ENCODE results near the gene PRKCE. TPM values are rescaled to one million over a fixed set of nuclear protein-coding genes. Genes with fewer than 3 reads are reported as not detected.

PRKCE gene
- total RNA-seq, 4 donors from 2014 or later = 10.9 to 19.6 (median 14.9) TPM

GRCh38 chr2:46130511-46130910 lies 479.0 kb downstream of the PRKCE start:
- no peak for TF ChIP-seq CTCF (IDR thresholded peaks at IDR 0.05; ENCODE audit: low read depth)

- TF ChIP-seq CTCF (IDR thresholded peaks at IDR 0.05; ENCODE audit: low read depth) = no peak
Measured at GRCh38 chr2:46132996-46133395, 481.5 kb downstream of the PRKCE start.

GRCh38 chr2:46134531-46135227 lies 483.2 kb downstream of the PRKCE start:
- TF ChIP-seq CTCF (IDR thresholded peaks at IDR 0.05; ENCODE audit: low read depth) = no peak

DNA sequence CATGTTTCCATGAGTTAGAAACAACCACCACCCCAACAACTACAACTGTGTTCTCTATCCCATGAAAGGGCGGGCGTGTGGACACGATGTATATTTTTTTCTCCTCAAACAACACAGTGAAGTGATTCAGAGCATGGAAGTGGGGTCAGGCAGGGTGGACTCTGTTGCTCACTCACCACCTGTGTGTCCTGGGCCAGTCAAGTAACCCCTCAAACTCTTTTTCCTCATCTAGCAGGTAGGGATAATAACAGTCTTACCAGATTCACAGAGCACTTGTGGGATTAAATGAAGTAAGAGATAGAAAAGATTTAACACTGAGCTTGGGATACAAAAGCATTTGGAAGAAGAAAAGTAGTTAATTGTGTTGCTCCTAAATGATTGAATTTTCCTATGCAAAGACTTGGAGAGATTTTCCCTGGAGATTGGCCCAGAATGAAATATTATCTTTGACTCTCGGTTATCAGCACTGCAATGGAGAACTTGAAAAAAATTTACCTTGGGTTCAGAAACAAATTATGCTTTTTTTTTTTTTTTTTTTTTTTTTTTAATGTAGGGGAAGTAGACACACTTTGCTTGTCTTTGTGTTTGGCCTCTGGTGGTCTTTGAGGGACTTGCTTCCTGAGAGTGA lies 483.9 kb downstream of the PRKCE start:
- no peak for TF ChIP-seq CTCF (IDR thresholded peaks at IDR 0.05; ENCODE audit: low read depth)

- TF ChIP-seq CTCF (IDR thresholded peaks at IDR 0.05; ENCODE audit: low read depth) = no peak
Measured at GRCh38 chr2:46135958-46136357, 484.5 kb downstream of the PRKCE start.

GRCh38 chr2:46136481-46136880 lies 485.0 kb downstream of the PRKCE start:
- TF ChIP-seq CTCF (IDR thresholded peaks at IDR 0.05; ENCODE audit: low read depth) = no peak

DNA sequence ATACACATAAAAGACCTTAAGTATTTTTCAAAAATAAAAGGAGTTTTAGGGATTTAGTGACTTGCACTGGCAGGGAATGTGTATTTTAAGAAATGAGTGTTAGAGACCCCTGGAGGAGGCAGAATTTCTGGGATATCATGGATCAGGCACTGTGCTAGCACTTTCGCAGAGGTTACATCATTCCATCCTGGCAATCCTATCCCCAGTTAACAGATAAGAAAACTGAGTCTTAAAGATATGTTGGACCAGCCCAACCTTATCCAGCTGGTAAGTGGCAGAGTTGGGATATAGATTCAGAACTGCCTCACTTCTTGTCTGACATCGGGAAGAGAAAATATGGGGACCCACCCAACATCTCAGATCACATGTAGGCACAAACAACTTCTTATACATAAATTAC lies 485.5 kb downstream of the PRKCE start:
- TF ChIP-seq CTCF (IDR thresholded peaks at IDR 0.05; ENCODE audit: low read depth) = no peak
